ENCODE measurements around the gene ARAP1. TPM values are rescaled to one million over a fixed set of nuclear protein-coding genes. Genes with fewer than 3 reads are reported as not detected.

The ARAP1 gene
- total RNA-seq, 1 donor from 2014 or later = 17.6 TPM

- H3F3A ChIP-seq (ENCODE audit: low read depth) = no peaks in the 10 kb centered on the region
- H3K4me2 ChIP-seq = no peak overlapping the region
- no peaks in the 10 kb centered on the region for H3K9me3 ChIP-seq (ENCODE audit: low read depth)
- TF ChIP-seq EZH2 (IDR thresholded peaks at IDR 0.05) (no peak), EZH2phosphoT487 (IDR thresholded peaks at IDR 0.05) (no peak), CTCF (IDR thresholded peaks at IDR 0.05) (no peak)
- H2AFZ ChIP-seq (replicated peaks) = no peak overlapping the region
- peaks cover 7% of the 10 kb centered on the region for H4K20me1 ChIP-seq (ENCODE audit: low read depth)
- H3K9ac ChIP-seq = no peak overlapping the region
- Mint-ChIP-seq H3K4me1 (peaks cover 49% of the 10 kb centered on the region), H3K36me3 (no peaks in the 10 kb centered on the region), H3K4me3 (peak overlapping the region; percentile 21), H3K27me3 (ENCODE audit: insufficient read depth, low read depth) (peaks cover 10% of the 10 kb centered on the region), H3K27ac (no peak overlapping the region), H3K9me3 (no peaks in the 10 kb centered on the region)
- H3K27ac ChIP-seq = no peak overlapping the region
- H3K27me3 ChIP-seq = peaks cover 25% of the 10 kb centered on the region
- peaks cover 7% of the 10 kb centered on the region for H3K4me1 ChIP-seq
- no peak overlapping the region for H3K4me3 ChIP-seq
- DNase-seq (ENCODE audit: low spot score) = no peak
- no peaks in the 10 kb centered on the region for H3K79me2 ChIP-seq (ENCODE audit: low read depth)
- H3K36me3 ChIP-seq = no peaks in the 10 kb centered on the region
These were observed 25.6 kb upstream of the ARAP1 start for GRCh38 chr11:72777755-72778278.

- Histone ChIP-seq H3K4me1 (peaks cover 4% of the 10 kb centered on the region), H2AFZ (replicated peaks) (no peak overlapping the region), H3K4me3 (no peak overlapping the region), H3K27ac (no peak overlapping the region), H3K79me2 (ENCODE audit: low read depth) (no peaks in the 10 kb centered on the region), H3K4me2 (no peak overlapping the region), H3K36me3 (no peaks in the 10 kb centered on the region), H3K27me3 (peaks cover 22% of the 10 kb centered on the region), H4K20me1 (ENCODE audit: low read depth) (peaks cover 7% of the 10 kb centered on the region), H3F3A (ENCODE audit: low read depth) (no peaks in the 10 kb centered on the region), H3K9me3 (ENCODE audit: low read depth) (no peaks in the 10 kb centered on the region), H3K9ac (no peak overlapping the region)
- Mint-ChIP-seq H3K27ac (peak overlapping the region; percentile 46), H3K27me3 (ENCODE audit: insufficient read depth, low read depth) (peaks cover 7% of the 10 kb centered on the region), H3K36me3 (no peaks in the 10 kb centered on the region), H3K4me1 (peaks cover 49% of the 10 kb centered on the region), H3K9me3 (no peaks in the 10 kb centered on the region), H3K4me3 (no peak overlapping the region)
- DNase-seq (ENCODE audit: low spot score) = no peak
- TF ChIP-seq CTCF (IDR thresholded peaks at IDR 0.05) (no peak), EZH2phosphoT487 (IDR thresholded peaks at IDR 0.05) (no peak), EZH2 (IDR thresholded peaks at IDR 0.05) (no peak)
These were observed 24.9 kb upstream of the ARAP1 start for GRCh38 chr11:72776844-72777754.

- peaks cover 5% of the 10 kb centered on the region for H3K27me3 Mint-ChIP-seq (ENCODE audit: insufficient read depth, low read depth)
- H4K20me1 ChIP-seq (ENCODE audit: low read depth) = peaks cover 7% of the 10 kb centered on the region
- H3K4me3 Mint-ChIP-seq = no peak overlapping the region
- no peaks in the 10 kb centered on the region for H3K9me3 ChIP-seq (ENCODE audit: low read depth)
- no peak overlapping the region for H2AFZ ChIP-seq (replicated peaks)
- peak overlapping the region; percentile 28 for H3K27ac Mint-ChIP-seq
- peaks cover 18% of the 10 kb centered on the region for H3K27me3 ChIP-seq
- no peaks in the 10 kb centered on the region for H3K36me3 ChIP-seq
- no peaks in the 10 kb centered on the region for H3K79me2 ChIP-seq (ENCODE audit: low read depth)
- no peak overlapping the region for H3K4me2 ChIP-seq
- peaks cover 50% of the 10 kb centered on the region for H3K4me1 Mint-ChIP-seq
- H3F3A ChIP-seq (ENCODE audit: low read depth) = no peaks in the 10 kb centered on the region
- no peaks in the 10 kb centered on the region for H3K4me1 ChIP-seq
- no peak overlapping the region for H3K27ac ChIP-seq
- no peak for DNase-seq (ENCODE audit: low spot score)
- no peak overlapping the region for H3K9ac ChIP-seq
- no peaks in the 10 kb centered on the region for H3K9me3 Mint-ChIP-seq
- TF ChIP-seq CTCF (IDR thresholded peaks at IDR 0.05) (no peak), EZH2phosphoT487 (IDR thresholded peaks at IDR 0.05) (no peak), EZH2 (IDR thresholded peaks at IDR 0.05) (no peak)
- H3K36me3 Mint-ChIP-seq = no peaks in the 10 kb centered on the region
- no peak overlapping the region for H3K4me3 ChIP-seq
These were observed 24.1 kb upstream of the ARAP1 start for GRCh38 chr11:72776117-72776843.
